Measurements from ENCODE around the gene LDLRAD2. TPM values are rescaled to one million over a fixed set of nuclear protein-coding genes. Genes with fewer than 3 reads are reported as not detected.

Gene LDLRAD2
- polyA plus RNA-seq, 1 of the 3 experiments (the other 2 are of a cell fraction) = 0.02 TPM

DNA sequence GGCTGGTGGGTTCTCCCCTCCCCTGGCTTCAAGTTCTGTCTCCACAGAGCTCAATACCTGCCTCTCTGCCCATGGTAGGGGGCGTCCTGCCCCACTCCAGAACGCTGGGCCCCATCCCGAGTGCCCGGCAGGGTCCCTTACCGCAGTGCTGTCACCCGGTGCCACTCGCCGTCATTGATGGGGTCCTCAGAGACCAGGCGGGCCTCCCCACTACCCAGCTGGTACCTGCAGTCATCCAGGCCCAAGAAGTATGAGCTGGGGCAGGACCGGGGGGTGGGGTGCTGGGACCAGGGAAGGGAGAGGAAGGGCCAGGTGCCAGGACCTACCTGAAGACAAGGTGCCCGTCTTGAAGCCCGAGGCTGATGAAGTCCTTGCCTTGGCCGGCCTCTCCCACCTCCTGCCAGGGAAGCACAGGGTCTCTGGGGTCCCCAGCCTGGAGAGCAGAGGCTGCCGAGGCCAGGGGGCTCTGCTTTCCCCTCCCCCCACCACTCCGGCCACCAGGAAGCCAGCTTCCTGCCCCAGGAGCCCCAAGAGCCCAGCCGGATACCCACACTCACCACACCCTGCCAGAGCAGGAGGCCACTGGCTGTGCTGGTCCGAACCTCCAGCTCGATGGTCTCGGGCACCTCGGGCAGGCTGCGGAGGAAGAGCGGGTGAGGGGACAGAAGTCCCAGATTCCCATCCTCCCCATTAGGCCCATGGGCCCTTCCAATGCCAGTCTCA lies 12.1 kb downstream of the LDLRAD2 start (continued):
- no peak for TF ChIP-seq POLR2AphosphoS5 (IDR thresholded peaks at IDR 0.05; ENCODE audit: low read depth, low read length)

DNA sequence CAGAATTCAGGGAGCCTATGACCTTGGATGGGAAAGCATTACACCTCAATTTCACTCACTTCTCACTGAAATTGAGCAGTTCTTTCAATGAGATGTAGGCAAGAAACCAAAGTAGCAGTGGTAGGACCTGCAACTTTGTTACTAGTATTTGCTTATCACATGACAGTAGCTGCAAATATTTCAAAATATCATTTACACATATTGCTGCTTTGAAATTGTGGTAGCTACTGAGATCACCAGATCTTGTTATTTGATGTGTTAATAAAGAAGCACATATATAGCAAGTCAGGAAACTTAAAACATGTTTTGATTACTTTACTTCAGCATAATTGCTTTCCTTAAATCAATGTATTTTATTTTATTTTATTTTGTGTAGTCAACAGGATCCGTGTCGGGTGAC lies 12.9 kb downstream of the LDLRAD2 start:
- H3K4me2 ChIP-seq = no peak overlapping the region
- H3K79me2 ChIP-seq (ENCODE audit: insufficient read depth) = no peaks in the 10 kb centered on the region
- H4K20me1 ChIP-seq (ENCODE audit: insufficient read depth) = no peaks in the 10 kb centered on the region
- no peaks in the 10 kb centered on the region for H3F3A ChIP-seq (replicated peaks; ENCODE audit: insufficient read depth)
- DNase-seq = no peak
- ChIA-PET POLR2A (no interaction called here), CTCF (interaction anchor here (0.9 kb wide), 1 partner anchor 9 kb away, joined by 4 read pairs; no protein-coding TSS in a partner anchor)
- H3K9ac ChIP-seq = no peak overlapping the region
- no peaks in the 10 kb centered on the region for H3K9me2 ChIP-seq
- no peak for TF ChIP-seq CHD2 (IDR thresholded peaks at IDR 0.05; ENCODE audit: low read length, partially characterized antibody)
- TF ChIP-seq GABPA (IDR thresholded peaks at IDR 0.05; ENCODE audit: low read depth) = no peak
- no peak for TF ChIP-seq POLR2AphosphoS5 (IDR thresholded peaks at IDR 0.05; ENCODE audit: low read depth, low read length)
- TF ChIP-seq, protein P1, sequence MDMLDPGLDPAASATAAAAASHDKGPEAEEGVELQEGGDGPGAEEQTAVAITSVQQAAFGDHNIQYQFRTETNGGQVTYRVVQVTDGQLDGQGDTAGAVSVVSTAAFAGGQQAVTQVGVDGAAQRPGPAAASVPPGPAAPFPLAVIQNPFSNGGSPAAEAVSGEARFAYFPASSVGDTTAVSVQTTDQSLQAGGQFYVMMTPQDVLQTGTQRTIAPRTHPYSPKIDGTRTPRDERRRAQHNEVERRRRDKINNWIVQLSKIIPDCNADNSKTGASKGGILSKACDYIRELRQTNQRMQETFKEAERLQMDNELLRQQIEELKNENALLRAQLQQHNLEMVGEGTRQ (IDR thresholded peaks at IDR 0.05; ENCODE audit: borderline replicate concordance, low read depth, low read length) = no peak
- TF ChIP-seq EP300 (IDR thresholded peaks at IDR 0.05; ENCODE audit: borderline replicate concordance in 1 of 2, low read depth in 1 of 2, low read length in 1 of 2) = no peak
- TF ChIP-seq TEAD4 (IDR thresholded peaks at IDR 0.05; ENCODE audit: borderline replicate concordance, insufficient read depth) = no peak
- TF ChIP-seq, protein P2, sequence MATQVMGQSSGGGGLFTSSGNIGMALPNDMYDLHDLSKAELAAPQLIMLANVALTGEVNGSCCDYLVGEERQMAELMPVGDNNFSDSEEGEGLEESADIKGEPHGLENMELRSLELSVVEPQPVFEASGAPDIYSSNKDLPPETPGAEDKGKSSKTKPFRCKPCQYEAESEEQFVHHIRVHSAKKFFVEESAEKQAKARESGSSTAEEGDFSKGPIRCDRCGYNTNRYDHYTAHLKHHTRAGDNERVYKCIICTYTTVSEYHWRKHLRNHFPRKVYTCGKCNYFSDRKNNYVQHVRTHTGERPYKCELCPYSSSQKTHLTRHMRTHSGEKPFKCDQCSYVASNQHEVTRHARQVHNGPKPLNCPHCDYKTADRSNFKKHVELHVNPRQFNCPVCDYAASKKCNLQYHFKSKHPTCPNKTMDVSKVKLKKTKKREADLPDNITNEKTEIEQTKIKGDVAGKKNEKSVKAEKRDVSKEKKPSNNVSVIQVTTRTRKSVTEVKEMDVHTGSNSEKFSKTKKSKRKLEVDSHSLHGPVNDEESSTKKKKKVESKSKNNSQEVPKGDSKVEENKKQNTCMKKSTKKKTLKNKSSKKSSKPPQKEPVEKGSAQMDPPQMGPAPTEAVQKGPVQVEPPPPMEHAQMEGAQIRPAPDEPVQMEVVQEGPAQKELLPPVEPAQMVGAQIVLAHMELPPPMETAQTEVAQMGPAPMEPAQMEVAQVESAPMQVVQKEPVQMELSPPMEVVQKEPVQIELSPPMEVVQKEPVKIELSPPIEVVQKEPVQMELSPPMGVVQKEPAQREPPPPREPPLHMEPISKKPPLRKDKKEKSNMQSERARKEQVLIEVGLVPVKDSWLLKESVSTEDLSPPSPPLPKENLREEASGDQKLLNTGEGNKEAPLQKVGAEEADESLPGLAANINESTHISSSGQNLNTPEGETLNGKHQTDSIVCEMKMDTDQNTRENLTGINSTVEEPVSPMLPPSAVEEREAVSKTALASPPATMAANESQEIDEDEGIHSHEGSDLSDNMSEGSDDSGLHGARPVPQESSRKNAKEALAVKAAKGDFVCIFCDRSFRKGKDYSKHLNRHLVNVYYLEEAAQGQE (IDR thresholded peaks at IDR 0.05; ENCODE audit: low read depth, low read length) = no peak
- no peak for TF ChIP-seq RFX5 (IDR thresholded peaks at IDR 0.05; ENCODE audit: low read length)
- TF ChIP-seq TCF12 (IDR thresholded peaks at IDR 0.05) = no peak
- TF ChIP-seq MEF2A (IDR thresholded peaks at IDR 0.05; ENCODE audit: borderline replicate concordance, low read depth) = no peak
- TF ChIP-seq, protein P3, sequence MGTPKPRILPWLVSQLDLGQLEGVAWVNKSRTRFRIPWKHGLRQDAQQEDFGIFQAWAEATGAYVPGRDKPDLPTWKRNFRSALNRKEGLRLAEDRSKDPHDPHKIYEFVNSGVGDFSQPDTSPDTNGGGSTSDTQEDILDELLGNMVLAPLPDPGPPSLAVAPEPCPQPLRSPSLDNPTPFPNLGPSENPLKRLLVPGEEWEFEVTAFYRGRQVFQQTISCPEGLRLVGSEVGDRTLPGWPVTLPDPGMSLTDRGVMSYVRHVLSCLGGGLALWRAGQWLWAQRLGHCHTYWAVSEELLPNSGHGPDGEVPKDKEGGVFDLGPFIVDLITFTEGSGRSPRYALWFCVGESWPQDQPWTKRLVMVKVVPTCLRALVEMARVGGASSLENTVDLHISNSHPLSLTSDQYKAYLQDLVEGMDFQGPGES (IDR thresholded peaks at IDR 0.05; ENCODE audit: low read depth, low read length) = no peak
- TF ChIP-seq, protein P4, sequence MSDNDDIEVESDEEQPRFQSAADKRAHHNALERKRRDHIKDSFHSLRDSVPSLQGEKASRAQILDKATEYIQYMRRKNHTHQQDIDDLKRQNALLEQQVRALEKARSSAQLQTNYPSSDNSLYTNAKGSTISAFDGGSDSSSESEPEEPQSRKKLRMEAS (IDR thresholded peaks at IDR 0.05; ENCODE audit: low read depth) = no peak
- no peak for TF ChIP-seq TAF1 (IDR thresholded peaks at IDR 0.05; ENCODE audit: borderline replicate concordance, low read depth, low read length)
- TF ChIP-seq YY1 (IDR thresholded peaks at IDR 0.05; ENCODE audit: low read depth) = no peak
- no peaks in the 10 kb centered on the region for H3K27me3 ChIP-seq (ENCODE audit: insufficient read depth)
- no peaks in the 10 kb centered on the region for H3K4me1 ChIP-seq (ENCODE audit: control insufficient read depth in 1 of 2, insufficient read depth in 2 of 2, low read depth in 1 of 2, low read length in 1 of 2)
- peaks cover 14 to 40% of the 10 kb centered on the region in 2 experiments for H3K36me3 ChIP-seq (replicated peaks in 1 of 2; ENCODE audit: control insufficient read depth in 1 of 2, insufficient read depth in 2 of 2, low read length in 1 of 2)
- no peak overlapping the region for H2AFZ ChIP-seq (ENCODE audit: low read depth)
- WGBS (ENCODE audit: low lambda C conversion rate) = 95% methylated on average over 2 of the region's 2 CpGs
- no peak overlapping the region for H3K27ac ChIP-seq (ENCODE audit: low read depth in 2 of 2, low read length in 1 of 2)
- H3K9me3 ChIP-seq = no peaks in the 10 kb centered on the region
- no peak overlapping the region for H3K4me3 ChIP-seq (ENCODE audit: low read depth in 2 of 2, low read length in 1 of 2)

Measured in SK-N-SH (cell line).